Suppressor macrophage (primary cell): ENCODE measurements around the gene FDX2.
"Not testable (repeated sequence)": the region's sequence is repeated elsewhere in the genome, so short reads cannot be mapped to it uniquely, and the experiment has no call there.

Experiments used
- DNase-seq, 4 experiments: peaks; one replicate each; pipeline ENCODE4 v3.0.0-alpha.2; 2020 to 2022

The FDX2 gene

GRCh38 chr19:10284065-10284959, 31.5 kb downstream of the FDX2 start:
- no peak for DNase-seq

DNA sequence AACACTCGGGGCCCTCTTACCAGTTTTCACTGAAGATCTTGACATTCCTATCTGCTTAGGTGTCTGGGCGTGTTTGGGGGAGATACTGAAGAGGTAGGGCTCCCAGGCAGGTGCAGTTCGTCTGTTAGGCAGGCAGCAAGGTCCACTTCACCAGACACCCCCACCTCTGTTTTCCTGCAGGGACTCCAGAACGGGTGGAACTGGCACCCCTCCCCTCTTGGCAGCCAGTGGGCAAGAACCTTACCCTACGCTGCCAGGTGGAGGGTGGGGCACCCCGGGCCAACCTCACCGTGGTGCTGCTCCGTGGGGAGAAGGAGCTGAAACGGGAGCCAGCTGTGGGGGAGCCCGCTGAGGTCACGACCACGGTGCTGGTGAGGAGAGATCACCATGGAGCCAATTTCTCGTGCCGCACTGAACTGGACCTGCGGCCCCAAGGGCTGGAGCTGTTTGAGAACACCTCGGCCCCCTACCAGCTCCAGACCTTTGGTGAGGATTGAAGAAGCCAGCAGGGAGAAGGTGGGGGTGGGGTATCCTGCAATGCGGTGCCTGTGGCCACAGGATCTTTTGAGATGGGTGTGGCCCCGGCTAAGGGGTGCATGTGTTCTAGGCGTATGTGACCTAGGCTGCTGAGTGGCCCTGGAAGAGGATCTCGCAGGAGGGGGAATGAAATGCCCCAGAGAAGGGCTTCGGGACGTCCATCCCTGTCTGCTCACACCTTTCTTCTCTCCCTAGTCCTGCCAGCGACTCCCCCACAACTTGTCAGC, 32.3 kb downstream of the FDX2 start:
- DNase-seq = no peak

DNA sequence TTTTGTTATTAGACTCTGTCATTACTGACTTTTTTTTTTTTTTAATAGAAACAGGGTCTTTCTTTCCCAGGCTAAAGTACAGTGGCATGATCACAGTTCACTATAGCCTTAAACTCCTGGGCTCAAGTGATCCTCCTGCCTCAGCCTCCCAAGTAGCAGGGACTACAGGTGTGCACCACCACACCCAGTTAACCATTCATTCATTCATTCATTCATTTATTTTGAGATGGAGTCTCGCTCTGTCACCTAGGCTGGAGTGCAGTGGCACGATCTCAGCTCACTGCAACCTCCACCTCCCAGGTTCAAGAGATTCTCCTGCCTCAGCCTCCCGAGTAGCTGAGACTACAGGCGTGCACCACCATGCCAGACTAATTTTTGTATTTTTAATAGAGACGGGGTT, 33.8 kb downstream of the FDX2 start:
- DNase-seq = not testable (repeated sequence)

DNA sequence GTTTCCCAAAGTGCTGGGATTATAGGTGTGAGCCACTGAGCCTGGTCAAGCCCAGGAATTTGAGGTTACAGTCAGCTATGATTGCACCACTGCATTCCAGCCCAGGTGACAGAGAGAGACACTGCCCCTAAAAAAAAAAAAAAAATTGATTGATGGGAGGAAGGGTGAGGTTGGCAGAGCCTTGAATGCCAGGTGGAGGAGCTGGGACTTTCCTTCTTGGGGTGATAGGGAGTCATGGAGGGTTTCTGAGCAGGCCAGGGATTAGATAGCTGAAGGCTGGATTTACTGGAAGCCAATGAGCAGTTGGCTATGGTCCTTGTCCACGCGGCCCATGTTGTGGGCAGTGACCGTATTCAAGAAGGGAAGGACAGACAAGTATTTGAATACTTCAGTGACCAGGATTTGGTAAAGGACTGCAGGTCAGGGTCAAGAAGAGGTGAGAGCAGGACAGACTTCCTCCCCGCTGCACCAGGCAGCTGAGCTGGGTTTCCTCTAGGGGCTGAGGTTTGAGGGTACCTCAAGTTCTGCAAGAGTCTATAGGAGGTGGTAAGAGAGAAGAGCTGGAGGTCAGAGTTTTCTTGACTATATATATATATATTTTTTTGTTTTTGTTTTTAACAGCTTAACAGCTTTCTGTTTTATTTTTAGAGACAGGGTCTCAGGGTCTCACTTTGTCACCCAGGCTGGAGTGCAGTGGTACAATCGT, 35.9 kb downstream of the FDX2 start:
- DNase-seq = no peak

GRCh38 chr19:10278935-10279334, 36.9 kb downstream of the FDX2 start:
- no peak for DNase-seq

GRCh38 chr19:10277795-10278589, 37.8 kb downstream of the FDX2 start:
- no peak for DNase-seq

DNA sequence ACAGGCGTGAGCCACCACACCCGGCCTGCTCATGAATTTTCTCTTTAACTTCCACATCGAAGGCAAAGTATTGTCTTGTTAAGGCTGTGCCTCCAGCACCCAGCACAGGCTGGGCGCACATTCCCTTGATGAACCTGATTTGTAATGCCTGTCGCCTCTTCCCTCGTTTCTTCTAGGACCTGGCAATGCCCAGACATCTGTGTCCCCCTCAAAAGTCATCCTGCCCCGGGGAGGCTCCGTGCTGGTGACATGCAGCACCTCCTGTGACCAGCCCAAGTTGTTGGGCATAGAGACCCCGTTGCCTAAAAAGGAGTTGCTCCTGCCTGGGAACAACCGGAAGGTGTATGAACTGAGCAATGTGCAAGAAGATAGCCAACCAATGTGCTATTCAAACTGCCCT, 41.2 kb downstream of the FDX2 start:
- no peak for DNase-seq

GRCh38 chr19:10271543-10272086, 44.2 kb downstream of the FDX2 start:
- peak; percentile 67 to 84 (median 82) for DNase-seq

- peak; percentile 94 to 97 (median 96) for DNase-seq
These were observed 45.0 kb downstream of the FDX2 start, which contains the start of gene ICAM1 for GRCh38 chr19:10270616-10271394. Gene ICAM1, plus strand, starts transcription at chr19:10271120. Its CDS starts 40 bp downstream, at chr19:10271160.

GRCh38 chr19:10270180-10270615, 45.6 kb downstream of the FDX2 start:
- peak; percentile 96 to 98 (median 98) for DNase-seq

- DNase-seq = peak; percentile 90 to 95 (median 94)
These were observed 46.3 kb downstream of the FDX2 start for GRCh38 chr19:10269333-10270179.

DNA sequence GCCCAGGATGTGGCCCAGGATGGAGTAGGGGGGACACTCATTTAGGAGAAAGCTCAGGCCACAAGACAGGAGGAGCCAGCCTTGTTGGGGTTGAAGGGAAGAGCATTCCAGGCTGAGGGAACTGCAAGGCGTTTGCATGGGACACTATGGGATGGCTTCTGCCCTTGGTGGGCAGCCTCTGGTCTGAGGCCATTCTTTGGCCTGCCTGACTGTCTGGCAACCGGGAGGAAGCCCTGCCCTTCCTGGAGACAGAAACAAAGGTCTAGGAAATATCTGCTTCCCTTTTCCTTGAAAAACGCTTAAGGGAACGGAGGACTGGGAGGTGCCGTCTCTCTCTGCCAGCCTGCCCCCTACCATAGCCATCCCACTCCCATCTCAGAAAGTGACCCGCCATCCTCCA, 47.7 kb downstream of the FDX2 start:
- DNase-seq = peak in 2 of 4 experiments; percentile 39 to 44

DNA sequence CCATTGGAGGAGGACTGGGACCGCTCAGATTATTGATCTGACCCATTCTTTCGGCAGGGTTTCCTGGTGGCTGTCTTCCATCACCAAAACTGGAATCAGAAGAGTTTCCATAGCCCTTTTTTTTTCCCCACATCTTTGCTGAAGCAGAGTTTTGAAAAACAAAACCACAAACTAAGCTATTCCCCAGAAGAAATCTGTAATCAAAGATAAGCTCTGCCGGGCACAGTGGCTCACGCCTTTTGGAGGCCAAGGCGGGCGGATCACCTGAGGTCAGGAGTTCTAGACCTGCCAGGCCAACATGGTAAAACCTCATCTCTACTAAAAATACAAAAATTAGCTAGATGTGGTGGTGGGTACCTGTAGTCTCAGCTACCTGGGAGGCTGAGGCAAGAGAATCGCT, 49.1 kb downstream of the FDX2 start:
- DNase-seq = no peak

DNA sequence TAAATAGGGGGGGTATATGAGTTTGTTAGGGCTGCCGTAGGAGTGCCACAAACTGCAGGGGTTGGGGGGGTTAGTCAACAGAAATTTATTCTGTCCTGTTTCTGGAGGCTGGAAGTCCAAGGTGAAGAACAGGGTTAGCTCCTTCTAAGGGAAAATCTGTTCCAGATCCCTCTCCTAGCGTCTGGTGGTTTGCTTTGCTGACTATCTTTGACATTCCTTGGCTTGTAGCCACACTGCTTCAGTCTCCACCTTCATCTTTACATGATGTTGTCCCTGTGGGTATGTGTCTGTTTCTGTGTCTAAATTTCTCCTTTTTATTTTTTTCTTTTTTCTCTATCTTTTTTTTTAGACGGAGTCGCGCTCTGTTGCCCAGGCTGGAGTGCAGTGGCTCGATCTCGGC, 53.0 kb downstream of the FDX2 start:
- no peak for DNase-seq

DNA sequence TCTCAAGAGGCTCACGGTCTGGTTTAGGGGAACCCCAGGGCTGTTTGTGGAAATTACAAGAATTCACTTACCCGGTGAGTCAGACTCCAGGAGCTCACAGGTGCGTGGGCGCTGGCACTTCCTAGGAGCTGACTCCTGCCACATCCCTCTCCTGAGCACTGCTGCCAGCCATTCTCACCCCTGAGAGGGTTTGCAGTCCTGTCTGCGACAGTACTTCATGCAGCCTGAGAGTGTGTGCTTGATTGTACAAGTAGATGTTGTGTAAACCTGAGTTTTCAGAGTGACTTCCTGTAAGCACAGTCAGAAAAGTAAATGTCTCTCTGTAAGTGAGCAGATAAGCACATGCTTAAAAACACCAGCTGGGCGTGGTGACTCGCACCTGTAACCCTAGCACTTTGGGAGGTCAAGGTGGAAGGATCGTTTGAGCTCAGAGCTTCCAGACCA, 55.7 kb downstream of the FDX2 start:
- DNase-seq = peak in 2 of 4 experiments; percentile 33 to 47
